Ammon's horn (tissue), 1 donor: ENCODE measurements around the gene CCDC40.
"Not testable (repeated sequence)": the region's sequence is repeated elsewhere in the genome, so short reads cannot be mapped to it uniquely, and the experiment has no call there.

Source experiments
- DNase-seq: peaks from one replicate; pipeline ENCODE4 v3.0.0-alpha.2; 2016; ENCODE audit warnings: low spot score

CCDC40 gene

DNA sequence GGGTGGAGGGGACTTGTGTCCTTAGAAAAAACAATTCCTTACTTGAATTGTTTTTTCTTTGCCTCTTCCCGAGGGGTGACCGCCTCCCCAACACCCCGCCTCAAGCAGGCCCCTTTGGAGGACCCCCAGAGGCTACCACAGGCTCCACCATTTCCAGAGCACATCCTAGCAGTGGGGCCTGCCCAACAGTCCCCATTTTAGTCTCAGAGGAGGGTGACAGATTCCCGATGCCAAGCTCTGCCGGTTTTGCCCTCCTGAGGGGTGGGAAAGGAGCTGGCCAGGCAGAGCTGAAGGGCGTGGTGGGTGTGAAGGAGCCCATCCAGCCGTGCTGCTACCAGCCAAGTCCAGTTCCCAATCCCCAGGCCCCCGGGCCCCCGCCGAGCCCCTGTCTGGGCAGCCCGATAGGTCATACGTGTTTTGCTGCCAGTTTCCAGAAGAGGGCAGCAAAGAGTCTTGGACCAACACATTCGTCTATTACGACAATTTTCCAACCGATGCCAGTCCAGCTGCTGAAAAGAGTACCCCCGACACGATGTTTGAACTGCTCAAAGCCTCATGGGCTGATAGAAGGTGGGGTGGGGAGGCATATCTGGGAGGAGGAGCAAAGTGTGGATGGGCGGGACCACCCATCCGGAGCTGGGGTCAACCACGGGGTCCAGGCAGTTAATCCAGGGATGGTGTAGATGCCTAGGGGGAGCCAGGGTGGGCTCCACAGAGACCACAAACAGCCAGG, 46.1 kb downstream of the CCDC40 start:
- peak; percentile 79 for DNase-seq

DNA sequence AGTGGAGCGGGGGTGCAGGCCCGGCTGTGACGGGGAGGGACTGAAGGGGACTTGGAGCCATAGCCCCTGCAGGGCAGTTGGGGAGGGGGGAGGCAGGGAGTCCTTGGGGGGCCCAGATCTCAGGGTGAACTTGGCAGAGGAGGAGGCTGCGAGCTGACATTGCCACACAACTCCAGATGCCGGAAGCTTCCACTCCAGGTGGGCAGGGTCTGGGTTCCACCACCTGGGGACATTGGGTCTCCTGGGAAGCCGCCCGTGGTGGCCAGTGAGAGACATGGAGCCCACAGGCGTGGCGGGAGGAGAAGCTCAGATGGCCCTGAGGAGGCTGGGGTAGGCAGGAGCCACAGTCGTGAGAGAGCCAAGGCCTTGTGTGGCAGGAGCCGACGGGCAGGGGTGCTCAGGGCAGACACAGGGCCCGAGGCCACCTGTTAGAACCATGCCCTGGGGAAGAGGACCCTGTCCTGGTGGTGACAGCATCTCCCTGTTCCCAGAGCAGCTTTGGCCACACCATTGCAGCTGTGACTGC, 46.8 kb downstream of the CCDC40 start:
- no peak for DNase-seq

DNA sequence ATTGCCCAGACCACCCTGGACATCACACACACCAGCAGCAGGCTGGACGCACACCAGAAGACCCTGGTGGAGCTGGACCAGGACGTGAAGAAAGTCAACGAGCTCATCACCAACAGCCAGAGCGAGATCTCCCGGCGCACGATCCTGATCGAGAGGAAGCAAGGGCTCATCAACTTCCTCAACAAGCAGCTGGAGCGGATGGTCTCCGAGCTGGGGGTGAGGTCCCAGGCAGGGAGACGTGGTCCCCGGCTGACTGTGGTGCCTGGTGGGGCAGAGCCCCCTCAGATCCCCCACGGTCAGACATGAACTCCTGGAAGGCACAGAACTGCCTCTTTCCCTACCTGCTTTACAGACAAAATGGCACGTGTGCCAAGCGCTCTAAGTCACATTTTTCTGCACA, 48.3 kb downstream of the CCDC40 start:
- no peak for DNase-seq

DNA sequence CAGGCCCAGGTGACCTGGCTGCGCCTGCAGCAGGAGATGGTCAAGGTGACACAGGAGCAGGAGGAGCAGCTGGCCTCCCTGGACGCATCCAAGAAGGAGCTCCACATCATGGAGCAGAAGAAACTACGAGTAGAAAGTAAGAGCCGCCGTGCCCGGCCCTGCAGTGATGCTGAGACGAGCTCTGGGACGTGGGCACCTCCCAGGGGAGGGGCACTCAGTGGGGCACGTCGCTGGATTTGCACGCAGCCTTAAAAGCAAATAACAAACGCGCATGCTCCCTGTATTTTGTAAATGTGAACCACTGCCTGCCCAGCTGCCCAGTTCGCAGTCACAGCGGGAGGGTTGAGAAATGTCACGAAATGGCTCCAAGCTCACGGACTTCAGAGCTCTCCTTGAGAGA, 49.6 kb downstream of the CCDC40 start:
- DNase-seq: no peak

DNA sequence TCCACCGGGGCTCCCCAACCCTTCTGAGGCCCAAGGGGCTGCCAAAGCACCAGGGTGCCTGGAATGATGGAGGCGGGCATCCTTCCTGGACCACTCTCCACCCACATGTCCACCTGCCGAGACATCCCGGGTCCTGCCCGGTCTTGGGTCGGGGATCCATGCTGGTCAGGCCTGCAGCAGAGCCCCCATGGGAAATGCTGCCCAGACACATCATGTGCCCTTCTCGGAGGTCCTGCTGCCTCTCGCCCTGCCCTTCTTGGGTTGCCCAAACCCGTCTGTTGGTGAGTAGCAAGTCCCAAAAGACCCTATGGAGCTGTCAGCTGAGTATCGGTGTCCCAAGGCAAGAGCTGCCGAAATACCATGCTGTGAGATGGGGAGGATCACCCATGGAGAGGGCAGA, 50.2 kb downstream of the CCDC40 start:
- no peak for DNase-seq

DNA sequence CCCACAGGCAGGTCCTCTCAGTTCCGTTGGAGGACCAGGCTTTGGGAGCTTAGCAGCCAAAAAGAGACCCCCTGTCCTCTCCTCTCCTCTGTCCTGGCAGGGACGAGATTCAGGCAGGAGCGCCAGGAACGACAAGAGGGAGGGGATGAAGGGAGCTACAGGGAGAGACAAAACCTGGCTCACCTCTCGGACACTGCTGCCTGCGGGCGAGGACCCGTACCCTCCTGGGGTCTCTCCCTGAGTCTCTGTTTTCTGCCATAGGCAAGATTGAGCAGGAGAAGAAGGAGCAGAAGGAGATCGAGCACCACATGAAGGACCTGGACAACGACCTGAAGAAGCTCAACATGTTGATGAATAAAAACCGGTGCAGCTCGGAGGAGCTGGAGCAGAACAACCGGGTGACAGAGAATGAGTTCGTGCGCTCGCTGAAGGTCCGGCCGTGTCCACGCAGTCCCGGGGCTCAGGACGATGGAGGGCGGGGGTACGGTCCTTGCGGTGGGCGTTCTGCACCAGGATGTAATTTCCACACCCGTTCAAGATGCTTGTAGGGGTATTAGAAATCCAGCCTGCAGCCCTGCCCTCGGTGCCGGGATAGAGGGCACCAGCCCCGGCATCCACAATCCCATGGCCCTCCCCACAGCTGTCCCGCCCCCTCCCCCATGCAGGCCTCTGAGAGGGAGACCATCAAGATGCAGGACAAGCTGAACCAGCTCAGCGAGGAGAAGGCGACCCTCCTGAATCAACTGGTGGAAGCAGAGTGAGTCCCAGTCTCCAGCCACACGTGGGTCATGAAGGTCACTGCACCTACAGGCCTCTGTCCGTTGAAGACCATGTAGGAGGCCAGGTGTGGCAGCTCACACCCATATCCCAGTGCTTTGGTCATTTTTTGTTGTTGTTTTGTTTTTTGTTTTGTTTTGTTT, 51.2 kb downstream of the CCDC40 start:
- DNase-seq: no peak

DNA sequence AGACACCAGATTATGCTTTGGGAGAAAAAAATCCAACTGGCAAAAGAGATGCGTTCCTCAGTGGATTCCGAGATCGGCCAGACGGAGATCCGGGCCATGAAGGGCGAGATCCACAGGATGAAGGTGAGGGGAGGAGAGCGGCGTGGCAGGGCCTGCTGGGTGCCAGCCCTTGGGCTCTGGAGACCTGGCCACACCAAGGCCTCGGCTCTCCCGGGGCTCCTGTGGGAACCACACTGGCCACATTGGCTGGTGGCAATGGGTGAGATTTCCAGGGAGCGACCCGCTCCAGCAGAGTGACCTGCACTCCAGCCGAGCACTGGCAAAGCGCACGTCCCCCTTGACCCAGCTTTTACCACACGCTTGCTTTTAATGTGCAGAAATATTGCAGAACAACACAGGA, 53.3 kb downstream of the CCDC40 start:
- DNase-seq: no peak

DNA sequence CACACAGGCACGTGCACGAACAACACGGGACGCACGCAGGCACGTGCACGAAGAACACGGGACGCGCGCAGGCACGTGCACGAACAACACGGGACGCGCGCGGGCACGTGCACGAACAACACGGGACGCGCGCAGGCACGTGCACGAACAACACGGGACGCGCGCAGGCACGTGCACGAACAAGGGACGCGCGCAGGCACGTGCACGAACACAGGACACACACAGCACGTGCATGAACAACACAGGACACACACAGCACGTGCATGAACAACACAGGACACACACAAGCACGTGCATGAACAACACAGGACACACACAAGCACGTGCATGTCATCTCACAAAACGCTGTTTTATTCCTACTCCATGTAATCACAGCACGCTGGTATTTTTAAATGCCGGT, 53.7 kb downstream of the CCDC40 start:
- not testable (repeated sequence) for DNase-seq

DNA sequence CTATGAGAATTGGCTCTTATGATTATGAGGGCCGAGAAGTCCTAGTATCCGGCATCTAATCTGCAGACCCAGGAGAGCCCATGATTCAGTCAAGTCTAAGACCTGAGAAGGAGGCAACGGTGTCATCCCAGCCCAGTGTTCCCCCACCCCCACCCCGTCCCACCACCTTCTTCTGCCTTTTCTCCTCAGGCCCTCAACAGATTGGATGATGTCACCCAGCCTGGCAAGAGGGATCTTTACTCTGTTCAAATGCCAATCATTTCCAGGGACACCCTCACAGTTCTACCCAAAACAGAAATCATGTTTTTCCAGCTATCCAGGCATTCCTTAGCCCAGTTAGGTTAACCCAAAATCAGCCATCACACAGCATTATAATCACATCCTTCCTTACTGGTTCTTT, 54.9 kb downstream of the CCDC40 start:
- DNase-seq: no peak

DNA sequence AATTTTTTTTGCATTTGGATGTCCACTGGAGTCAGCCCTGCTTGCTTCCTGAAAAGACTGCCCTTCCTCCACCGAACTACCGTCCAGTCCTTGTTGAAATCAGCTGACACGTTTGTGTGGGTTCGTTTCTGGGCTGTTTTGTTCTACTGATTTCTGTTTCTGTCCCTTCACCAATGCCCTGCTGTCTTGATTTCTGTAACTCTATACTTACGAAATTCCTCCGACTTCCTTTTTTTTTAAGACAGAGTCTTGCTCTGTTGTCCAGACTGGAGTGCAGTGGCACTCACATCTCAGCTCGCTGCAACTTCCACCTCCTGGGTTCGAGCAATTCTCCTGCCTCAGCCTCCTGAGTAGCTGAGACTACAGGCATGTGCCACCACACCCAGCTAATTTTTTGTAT, 56.5 kb downstream of the CCDC40 start:
- DNase-seq: peak; percentile 67

DNA sequence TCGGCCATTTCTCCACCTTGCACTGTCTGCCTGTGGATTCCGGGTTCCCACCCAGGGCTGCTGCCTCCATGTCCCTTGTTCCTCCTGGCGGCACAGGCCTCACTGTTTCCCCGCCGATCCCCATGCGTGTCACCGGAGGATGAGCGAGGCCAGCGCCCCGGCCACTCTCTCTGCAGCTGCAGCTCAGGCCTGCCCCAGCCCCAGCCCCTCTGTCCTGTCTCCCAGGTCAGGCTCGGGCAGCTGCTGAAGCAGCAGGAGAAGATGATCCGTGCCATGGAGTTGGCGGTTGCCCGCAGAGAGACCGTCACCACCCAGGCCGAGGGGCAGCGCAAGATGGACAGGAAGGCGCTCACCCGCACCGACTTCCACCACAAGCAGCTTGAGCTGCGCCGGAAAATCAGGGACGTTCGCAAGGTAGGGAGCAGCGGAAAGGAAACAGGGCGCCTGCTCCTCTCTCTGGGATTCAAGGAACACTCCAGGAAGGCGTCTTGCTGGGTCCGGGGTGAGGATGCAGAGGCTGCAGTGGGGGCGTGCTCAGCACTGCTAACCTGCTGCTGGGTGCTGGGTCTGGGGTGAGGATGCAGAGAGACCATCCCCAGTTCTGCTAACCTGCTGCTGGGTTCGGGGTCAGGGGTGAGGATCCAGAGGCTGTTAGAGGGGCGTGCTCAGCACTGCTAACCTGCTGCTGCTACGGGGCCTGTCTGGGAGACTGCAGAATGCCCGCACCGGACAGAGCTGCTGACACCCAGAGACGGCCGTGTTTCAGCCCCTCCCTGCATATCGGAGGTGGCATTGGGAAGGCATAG, 58.8 kb downstream of the CCDC40 start:
- no peak for DNase-seq

DNA sequence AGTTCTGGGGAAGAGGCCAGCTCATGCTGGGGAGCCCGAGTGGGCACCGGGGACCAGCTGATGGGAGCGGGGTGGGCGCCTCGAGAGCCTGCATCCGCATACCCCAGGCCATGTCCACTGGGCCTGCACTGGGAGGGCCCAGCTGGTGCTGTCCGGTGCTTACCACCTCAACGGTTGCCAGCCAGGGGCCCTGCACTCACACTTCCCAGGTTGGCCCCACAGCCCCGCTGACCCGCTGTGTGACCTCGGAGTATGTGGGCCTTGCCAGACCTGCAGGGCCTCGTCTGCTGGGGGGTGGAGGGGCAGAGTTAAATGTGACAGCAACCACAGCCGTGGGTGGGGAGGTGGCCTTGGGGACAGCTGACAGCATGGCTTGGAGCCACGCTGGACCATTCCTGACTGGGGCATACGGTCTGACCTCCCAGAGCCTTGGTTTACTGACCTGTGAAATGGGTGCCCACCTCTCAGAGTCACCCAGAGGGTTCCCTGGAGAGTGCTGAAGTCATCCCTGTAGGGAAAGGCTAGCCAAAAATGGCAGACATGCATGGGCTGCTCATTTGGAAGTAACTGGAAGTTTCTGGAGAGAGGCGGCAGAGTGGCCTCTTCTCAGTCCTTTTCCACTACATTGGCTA, 59.5 kb downstream of the CCDC40 start:
- no peak for DNase-seq

DNA sequence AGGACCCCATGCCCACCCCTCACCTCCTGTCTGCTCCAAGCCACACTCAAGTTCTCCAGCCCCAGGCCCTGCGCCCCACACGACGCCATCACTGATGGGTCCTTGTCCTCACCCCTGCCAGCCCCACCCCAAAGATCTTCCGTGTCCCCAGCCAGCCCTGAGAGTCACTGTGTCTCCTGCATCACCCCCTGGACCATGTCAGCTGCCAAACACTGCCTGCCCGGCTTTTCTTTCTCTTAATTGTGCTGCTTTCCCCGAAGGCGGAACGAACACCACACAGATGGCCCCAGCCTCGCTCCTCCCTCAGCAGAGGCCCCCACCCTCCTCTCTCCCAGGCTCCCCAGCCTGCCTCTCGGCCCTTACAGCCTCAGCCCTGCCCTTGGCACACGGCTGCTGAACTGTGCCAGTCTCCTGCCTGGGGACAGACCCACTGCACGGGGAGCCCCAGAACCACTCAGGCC, 60.1 kb downstream of the CCDC40 start:
- peak; percentile 37 for DNase-seq

DNA sequence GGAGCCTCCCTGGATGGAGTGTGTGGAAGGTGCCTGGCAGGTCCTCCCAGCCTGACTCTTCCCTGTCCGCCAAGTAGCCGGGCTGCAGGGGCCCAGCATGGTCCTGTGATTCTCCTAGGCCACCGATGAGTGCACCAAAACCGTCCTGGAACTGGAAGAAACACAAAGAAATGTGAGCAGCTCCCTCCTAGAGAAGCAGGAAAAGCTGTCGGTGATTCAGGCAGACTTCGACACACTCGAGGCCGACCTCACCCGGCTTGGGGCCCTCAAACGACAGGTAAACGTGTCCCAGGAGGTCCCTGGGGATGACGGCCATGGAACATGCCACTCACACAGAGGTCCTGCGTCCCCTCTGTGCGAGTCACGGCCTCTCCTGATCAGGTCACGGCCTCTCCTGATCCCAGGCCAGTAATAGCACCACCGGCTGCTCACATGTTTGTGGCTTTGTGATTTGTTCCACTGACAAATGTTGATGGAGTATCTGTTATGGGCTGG, 60.7 kb downstream of the CCDC40 start:
- DNase-seq: no peak

DNA sequence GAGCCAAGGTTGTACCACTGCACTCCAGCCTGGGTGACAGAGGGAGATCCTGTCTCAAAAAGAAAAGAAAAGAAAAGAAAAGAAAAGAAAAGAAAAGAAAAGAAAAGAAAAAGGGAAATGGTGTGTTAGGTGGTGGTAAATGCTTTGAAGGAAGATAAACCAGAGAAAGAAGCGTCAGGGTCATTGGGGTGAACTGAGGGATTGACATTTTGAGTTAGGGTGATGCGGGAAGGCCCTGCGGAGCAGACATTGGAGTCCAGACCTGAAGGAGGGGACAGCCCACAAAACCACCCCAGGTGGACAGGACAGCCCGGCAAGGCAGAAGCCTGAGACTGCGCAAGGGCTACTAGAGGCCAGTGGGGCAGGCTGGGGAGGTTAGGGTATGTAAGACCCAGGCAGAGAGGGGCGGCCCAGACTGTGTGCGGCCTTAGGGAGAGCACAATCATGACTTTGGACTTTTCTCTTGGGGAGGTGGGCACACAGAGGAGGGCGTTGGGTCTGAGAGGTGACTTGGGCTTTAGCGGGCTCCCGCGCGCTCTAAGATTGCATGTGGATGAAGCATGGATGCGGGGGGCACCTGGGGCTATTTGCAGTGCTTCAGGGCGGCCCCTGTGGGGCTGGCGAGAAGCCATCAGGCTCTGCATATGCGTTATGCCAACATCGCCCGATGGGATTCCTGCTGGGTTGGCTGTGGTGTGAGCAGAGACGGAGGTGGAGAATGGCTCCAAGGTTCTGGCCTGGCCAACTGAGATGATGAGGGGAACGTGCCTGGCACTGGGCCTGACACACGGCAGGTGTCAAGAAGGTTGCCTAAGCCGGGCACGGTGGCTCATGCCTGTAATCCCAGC, 61.6 kb downstream of the CCDC40 start:
- no peak for DNase-seq

DNA sequence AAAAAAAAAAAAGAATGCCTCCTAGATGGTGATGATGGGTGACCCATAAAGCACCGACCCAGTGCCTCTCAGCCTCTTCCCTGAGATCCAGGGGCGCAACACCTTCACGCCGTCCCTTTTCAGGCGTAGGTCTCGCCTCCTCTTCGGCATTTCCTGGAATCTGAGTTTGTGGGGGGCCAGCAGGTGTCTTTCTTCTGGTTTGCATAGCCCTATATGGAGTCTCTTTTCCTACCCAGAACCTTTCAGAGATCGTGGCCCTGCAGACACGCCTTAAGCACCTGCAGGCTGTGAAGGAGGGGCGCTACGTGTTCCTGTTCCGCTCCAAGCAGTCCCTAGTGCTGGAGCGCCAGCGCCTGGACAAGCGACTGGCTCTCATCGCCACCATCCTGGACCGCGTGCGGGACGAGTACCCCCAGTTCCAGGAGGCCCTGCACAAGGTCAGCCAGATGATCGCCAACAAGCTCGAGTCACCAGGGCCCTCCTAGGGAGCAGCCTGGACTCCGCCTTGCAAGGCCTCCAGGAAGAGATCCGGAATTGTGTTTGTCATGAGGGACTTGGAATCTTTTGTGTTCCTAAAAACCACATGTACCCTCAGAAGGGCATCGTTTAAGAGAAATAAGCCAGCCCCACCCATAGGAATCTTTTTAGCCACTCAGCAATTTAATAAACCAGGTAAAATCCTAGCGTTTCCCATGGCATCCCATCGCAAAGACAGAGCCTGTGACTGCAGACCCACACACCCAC, 63.0 kb downstream of the CCDC40 start:
- no peak for DNase-seq

DNA sequence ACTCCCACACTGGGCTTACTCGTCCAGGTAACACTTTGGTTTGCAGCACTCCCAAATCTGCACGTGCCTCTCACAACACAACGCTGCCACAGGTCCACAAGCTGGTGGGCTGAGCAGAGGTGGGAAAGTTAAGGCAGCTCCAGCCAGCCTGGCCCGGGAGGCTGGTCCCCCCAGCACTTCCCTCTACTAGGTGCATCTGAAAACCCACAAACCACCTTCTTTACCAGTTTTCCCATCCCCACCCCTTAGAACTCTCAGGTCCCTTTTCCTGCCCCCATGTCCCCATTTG, 63.5 kb downstream of the CCDC40 start:
- DNase-seq: no peak

DNA sequence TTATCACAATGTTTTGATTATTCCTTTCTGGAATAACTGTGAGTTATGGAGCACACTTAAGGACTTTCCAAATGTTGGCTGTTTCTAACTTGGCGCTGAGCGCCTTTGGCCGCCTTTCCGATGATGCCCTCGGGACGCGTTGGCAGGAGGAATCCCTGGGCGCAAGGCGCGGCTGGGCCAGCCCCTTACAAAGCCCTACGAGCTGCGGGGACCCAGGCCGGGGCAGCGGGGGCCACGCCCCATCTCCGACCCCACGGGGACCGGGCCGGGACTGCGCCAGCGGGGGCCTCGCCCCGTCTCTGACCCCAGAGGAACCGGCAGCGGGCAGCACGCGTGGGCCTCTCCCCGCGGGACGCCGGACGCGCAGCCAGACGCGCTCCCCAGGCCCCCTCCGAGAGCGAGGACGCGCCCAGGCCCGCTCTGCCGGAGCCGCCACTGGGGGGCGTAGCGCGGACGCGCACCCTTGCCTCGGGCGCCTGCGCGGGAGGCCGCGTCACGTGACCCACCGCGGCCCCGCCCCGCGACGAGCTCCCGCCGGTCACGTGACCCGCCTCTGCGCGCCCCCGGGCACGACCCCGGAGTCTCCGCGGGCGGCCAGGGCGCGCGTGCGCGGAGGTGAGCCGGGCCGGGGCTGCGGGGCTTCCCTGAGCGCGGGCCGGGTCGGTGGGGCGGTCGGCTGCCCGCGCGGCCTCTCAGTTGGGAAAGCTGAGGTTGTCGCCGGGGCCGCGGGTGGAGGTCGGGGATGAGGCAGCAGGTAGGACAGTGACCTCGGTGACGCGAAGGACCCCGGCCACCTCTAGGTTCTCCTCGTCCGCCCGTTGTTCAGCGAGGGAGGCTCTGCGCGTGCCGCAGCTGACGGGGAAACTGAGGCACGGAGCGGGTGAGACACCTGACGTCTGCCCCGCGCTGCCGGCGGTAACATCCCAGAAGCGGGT, 64.8 kb downstream of the CCDC40 start, which contains the start of gene GAA:
Gene GAA (plus strand): TSS at position 571 of the 935 bp plus-strand sequence. CDS start 3,006 bp downstream, outside the sequence.
- peak; percentile 78 for DNase-seq
